ENCODE data around the gene C12orf43. TPM values are rescaled to one million over a fixed set of nuclear protein-coding genes. Genes with fewer than 3 reads are reported as not detected.

The C12orf43 gene
- total RNA-seq, 2 experiments from 2014 or later, result 16.4 to 24.6 TPM

DNA sequence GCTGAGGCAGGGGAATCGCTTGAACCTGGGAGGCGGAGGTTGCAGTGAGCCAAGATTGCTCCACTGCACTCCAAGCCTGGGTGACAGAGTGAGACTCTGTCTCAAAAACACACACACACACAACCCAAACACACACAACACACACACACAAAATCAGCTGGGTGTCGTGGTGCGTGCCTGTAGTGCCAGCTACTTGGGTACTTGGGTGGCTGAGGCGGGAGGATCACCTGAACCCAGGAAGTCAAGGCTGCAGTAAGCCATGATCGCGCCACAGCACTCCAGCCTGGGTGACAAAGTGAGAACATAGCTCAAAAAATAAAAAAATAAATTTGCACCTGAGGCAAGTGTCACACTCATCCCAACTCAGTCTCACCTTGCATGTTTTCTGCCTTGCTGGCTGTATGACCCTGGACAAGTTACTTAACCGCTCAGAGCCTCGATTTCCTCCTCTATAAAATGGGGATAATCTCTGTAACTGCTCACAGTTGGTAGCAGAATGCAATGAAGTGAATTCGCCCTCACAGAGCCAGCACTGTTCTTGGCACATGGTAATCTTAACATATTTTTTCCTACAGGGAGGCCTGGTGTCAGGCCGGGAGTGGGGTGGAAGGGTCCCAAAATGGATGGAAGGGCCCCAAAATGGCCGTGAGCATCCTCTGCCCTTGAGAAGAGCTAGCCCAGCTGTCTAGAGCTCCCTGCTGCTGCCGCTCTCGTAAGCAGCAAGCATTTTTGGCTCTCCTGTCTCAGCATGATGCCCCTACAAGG is 38.6 kb downstream of the C12orf43 start:
- no peaks in the 10 kb centered on the region for H3K9me3 Mint-ChIP-seq (ENCODE audit: low read depth)
- no peak for DNase-seq
- H3K27me3 Mint-ChIP-seq, result no peaks in the 10 kb centered on the region
- H3K4me1 Mint-ChIP-seq, result peaks cover 3% of the 10 kb centered on the region
- CTCF ChIA-PET, result interaction anchor here (1.1 kb wide), 1 partner anchor 118 kb away, joined by 4 read pairs; no protein-coding TSS in a partner anchor
- no peak overlapping the region for H3K4me3 Mint-ChIP-seq
- H3K36me3 Mint-ChIP-seq, result no peaks in the 10 kb centered on the region
- ATAC-seq, result no peak
- no peak overlapping the region for H3K27ac Mint-ChIP-seq

- Mint-ChIP-seq H3K27ac (no peak overlapping the region), H3K4me3 (no peak overlapping the region), H3K9me3 (ENCODE audit: low read depth) (no peaks in the 10 kb centered on the region), H3K4me1 (peaks cover 9% of the 10 kb centered on the region), H3K36me3 (no peaks in the 10 kb centered on the region), H3K27me3 (no peaks in the 10 kb centered on the region)
- ATAC-seq (no peak), DNase-seq (no peak)
- CTCF ChIA-PET, result interaction anchor here (0.9 to 3.4 kb wide), 7 partner anchors 20 to 390 kb away, joined by 3 to 43 read pairs (median 4); partner anchors contain the start of gene POP5
Observed at GRCh38 chr12:120972870-120973543, 43.3 kb downstream of the C12orf43 start.

DNA sequence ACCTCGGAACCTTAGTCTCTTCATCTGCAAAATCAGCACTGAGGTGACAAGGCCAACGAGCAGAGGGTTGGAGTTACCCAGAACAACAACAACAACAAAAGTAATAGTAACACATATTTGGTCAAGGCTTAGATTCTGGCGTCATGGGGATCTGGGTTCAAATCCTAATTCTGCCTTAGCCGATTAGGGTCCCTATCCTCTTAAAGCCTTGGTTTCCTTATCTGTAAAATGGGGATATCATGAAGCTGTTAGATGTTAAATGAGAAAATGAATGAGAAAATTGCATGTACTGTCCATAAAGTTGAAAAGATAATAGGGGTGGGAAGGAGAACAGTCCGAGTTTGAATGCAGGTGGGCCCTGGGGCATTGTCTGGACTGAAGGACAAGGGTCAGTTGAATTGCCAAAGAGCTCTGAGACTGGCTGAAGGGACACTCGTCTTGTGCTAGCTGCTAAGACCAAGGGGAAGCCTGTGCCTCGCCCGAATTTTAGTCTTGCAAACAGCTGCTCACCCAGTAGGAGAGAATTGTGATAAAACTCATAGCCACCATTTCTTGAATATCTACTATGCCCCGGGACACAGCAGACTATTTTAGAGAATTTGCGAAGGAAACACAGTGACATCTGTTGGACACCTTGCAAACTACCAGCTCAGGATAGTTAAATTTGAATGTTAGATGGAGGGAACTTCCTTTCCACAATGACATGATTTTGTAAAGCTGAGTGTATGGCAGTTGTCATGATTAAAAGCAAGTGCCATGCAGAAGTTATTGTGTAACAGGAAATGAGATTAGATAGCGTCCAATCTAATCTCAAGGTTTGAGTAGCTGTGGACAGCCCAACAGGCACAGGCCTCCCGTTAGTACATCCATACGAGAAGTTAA is 44.7 kb downstream of the C12orf43 start:
- peaks cover 9% of the 10 kb centered on the region for H3K4me1 Mint-ChIP-seq
- no peaks in the 10 kb centered on the region for H3K36me3 Mint-ChIP-seq
- H3K27ac Mint-ChIP-seq, result no peak overlapping the region
- no peaks in the 10 kb centered on the region for H3K27me3 Mint-ChIP-seq
- H3K4me3 Mint-ChIP-seq, result no peak overlapping the region
- DNase-seq (peak; percentile 62), ATAC-seq (peak; percentile 91)
- H3K9me3 Mint-ChIP-seq (ENCODE audit: low read depth), result no peaks in the 10 kb centered on the region
- CTCF ChIA-PET, result interaction anchor here (0.5 to 3.4 kb wide), 57 partner anchors 8 to 754 kb away, joined by 3 to 52 read pairs (median 4); partner anchors contain the start of genes CABP1, POP5, SPPL3 and UNC119B

DNA sequence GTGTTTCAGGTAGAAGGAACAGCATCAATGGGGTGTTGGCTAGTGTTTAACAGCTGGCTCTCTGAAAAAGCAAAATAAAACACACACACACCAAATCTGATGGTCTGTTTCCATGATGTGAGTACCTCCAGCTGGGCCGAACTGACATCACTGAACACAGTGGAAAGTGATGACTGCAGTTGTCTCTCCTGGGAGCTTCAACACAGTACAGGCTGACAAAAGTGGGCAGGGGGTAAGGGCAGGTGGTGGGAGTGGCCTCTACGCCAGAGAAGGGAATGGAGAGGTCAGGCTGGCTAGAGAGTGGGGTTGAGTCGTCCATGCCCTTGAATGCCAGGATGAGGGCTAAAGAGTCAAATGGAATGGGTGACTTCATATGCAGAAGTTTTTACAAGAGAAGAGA is 46.0 kb downstream of the C12orf43 start:
- Mint-ChIP-seq H3K9me3 (ENCODE audit: low read depth) (no peaks in the 10 kb centered on the region), H3K4me3 (no peak overlapping the region), H3K4me1 (peaks cover 9% of the 10 kb centered on the region), H3K27me3 (peaks cover 3% of the 10 kb centered on the region), H3K27ac (no peak overlapping the region), H3K36me3 (no peaks in the 10 kb centered on the region)
- DNase-seq, result no peak
- ATAC-seq, result no peak
- CTCF ChIA-PET, result interaction anchor here (0.7 to 3.4 kb wide), 4 partner anchors 31 to 388 kb away, joined by 3 to 52 read pairs (median 25); partner anchors contain the start of genes CABP1 and POP5

DNA sequence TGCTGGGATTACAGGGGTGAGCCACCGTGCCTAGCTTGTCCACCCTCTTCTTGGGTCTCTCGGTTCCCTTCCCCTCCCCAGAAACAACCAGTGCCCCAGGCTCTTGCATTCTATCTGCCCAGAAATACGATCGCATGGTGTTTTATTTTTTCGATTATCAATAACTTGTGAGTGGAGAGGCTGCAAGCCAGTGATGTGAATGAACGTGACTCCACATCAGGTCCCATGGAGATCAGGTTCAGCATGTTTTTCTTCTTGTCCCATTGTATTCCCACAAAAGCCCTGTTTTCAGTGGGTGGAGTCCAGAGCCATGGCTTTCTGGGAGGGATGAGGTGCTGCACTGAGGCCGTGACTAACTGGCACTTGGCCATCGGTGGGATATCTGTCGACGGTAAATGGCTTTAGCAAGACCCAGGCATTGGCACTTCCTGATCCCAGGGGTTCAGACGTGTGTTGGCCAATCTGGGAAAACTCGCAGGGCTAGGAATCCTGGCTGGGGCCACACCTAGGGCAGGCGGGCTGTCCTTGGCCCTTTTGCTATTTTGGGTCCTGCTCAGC is 50.7 kb downstream of the C12orf43 start:
- H3K27me3 Mint-ChIP-seq, result peaks cover 3% of the 10 kb centered on the region
- no peaks in the 10 kb centered on the region for H3K36me3 Mint-ChIP-seq
- peaks cover 18% of the 10 kb centered on the region for H3K4me1 Mint-ChIP-seq
- no peak overlapping the region for H3K27ac Mint-ChIP-seq
- no peak for DNase-seq
- H3K4me3 Mint-ChIP-seq, result no peak overlapping the region
- ATAC-seq, result no peak
- H3K9me3 Mint-ChIP-seq (ENCODE audit: low read depth), result no peaks in the 10 kb centered on the region
- CTCF ChIA-PET, result no interaction called here

- H3K4me1 Mint-ChIP-seq, result peaks cover 29% of the 10 kb centered on the region
- H3K36me3 Mint-ChIP-seq, result no peaks in the 10 kb centered on the region
- no peaks in the 10 kb centered on the region for H3K9me3 Mint-ChIP-seq (ENCODE audit: low read depth)
- no peak for ATAC-seq
- CTCF ChIA-PET, result interaction anchor here (1.0 kb wide), 1 partner anchor 93 kb away, joined by 3 read pairs; no protein-coding TSS in a partner anchor
- H3K27me3 Mint-ChIP-seq, result peaks cover 3% of the 10 kb centered on the region
- no peak overlapping the region for H3K4me3 Mint-ChIP-seq
- no peak for DNase-seq
- no peak overlapping the region for H3K27ac Mint-ChIP-seq
Observed at GRCh38 chr12:120964298-120964697, 52.0 kb downstream of the C12orf43 start.

GRCh38 chr12:120962532-120963020 is 53.7 kb downstream of the C12orf43 start:
- H3K4me3 Mint-ChIP-seq, result no peak overlapping the region
- no peak for ATAC-seq
- H3K27ac Mint-ChIP-seq, result peak overlapping the region; percentile 33

GRCh38 chr12:120961604-120962531 is 54.4 kb downstream of the C12orf43 start:
- DNase-seq (no peak), ATAC-seq (no peak)
- Mint-ChIP-seq H3K27me3 (peaks cover 6% of the 10 kb centered on the region), H3K27ac (no peak overlapping the region), H3K4me3 (no peak overlapping the region), H3K9me3 (ENCODE audit: low read depth) (no peaks in the 10 kb centered on the region), H3K4me1 (peaks cover 34% of the 10 kb centered on the region), H3K36me3 (no peaks in the 10 kb centered on the region)
- CTCF ChIA-PET, result interaction anchor here (1.1 to 3.2 kb wide), 2 partner anchors 10 to 96 kb away, joined by 3 to 20 read pairs; no protein-coding TSS in a partner anchor

More at GRCh38 chr12:120962532-120963020, 53.7 kb downstream of the C12orf43 start:
- DNase-seq, result no peak
- CTCF ChIA-PET, result interaction anchor here (1.1 to 3.2 kb wide), 3 partner anchors 9 to 97 kb away, joined by 3 to 20 read pairs (median 4); no protein-coding TSS in a partner anchor
- peaks cover 34% of the 10 kb centered on the region for H3K4me1 Mint-ChIP-seq
- peaks cover 3% of the 10 kb centered on the region for H3K27me3 Mint-ChIP-seq
- H3K36me3 Mint-ChIP-seq, result no peaks in the 10 kb centered on the region
- H3K9me3 Mint-ChIP-seq (ENCODE audit: low read depth), result no peaks in the 10 kb centered on the region

- no peak for ATAC-seq
Observed at GRCh38 chr12:120960657-120961056, 55.6 kb downstream of the C12orf43 start.

DNA sequence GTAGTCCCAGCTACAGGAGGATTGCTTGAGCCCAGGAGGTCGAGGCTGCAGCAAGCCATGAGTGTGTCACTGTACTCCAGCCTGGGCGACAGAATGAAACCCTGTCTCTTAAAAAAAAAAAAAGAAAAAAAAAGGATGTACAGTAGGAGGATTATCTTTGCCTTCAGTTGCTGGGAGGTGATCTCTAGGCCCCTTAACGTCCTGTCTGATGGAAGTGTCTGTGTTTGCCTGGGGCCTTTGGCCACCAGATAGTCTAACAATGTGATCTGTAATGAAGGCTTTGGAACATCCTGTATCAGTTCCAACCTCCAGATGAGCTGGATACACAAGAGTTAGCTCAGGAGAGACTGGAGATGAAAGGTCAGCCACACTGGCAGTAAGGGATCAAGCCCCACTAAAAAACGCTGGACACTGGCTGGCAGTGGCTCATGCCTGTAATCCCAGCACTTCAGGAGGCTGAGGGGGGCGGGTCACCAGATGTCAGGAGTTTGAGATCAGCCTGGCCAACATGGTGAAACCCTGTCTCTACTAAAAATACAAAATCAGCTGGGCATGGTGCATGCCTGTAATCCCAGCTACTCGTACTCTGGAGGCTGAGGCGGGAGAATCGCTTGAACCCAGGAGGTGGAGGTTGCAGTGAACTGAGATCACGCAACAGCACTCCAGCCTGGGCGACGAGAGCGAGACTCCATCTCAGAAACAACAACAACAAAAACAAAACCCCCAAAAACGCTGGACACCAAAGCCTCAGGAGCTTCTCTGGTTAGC is 57.0 kb downstream of the C12orf43 start:
- H3K36me3 Mint-ChIP-seq, result no peaks in the 10 kb centered on the region
- H3K27me3 Mint-ChIP-seq, result peaks cover 3% of the 10 kb centered on the region
- DNase-seq, result no peak
- H3K4me3 Mint-ChIP-seq, result peak overlapping the region; percentile 11
- peak overlapping the region; percentile 75 for H3K27ac Mint-ChIP-seq
- CTCF ChIA-PET, result interaction anchor here (0.7 to 2.5 kb wide), 6 partner anchors 12 to 377 kb away, joined by 3 to 21 read pairs (median 4); no protein-coding TSS in a partner anchor
- H3K4me1 Mint-ChIP-seq, result peaks cover 34% of the 10 kb centered on the region
- peak; percentile 12 for ATAC-seq
- H3K9me3 Mint-ChIP-seq (ENCODE audit: low read depth), result no peaks in the 10 kb centered on the region

More at GRCh38 chr12:120960657-120961056, 55.6 kb downstream of the C12orf43 start:
- CTCF ChIA-PET, result interaction anchor here (0.6 to 3.2 kb wide), 5 partner anchors 11 to 104 kb away, joined by 3 to 21 read pairs (median 4); no protein-coding TSS in a partner anchor
- Mint-ChIP-seq H3K36me3 (no peaks in the 10 kb centered on the region), H3K4me3 (no peak overlapping the region), H3K4me1 (peaks cover 34% of the 10 kb centered on the region), H3K27me3 (peaks cover 5% of the 10 kb centered on the region), H3K9me3 (ENCODE audit: low read depth) (no peaks in the 10 kb centered on the region), H3K27ac (peak overlapping the region; percentile 70)
- no peak for DNase-seq

Measured in activated CD8-positive, alpha-beta memory T cell treated with anti-CD3 and anti-CD28 coated beads, Interleukin-2, amount 10 ng/mL, durations not matched to agents 7 days and 5 days (primary cell).